NCI-H510A (cell line): ENCODE results near the gene BTN1A1.
"Not testable (repeated sequence)": the region's sequence is repeated elsewhere in the genome, so short reads cannot be mapped to it uniquely, and the experiment has no call there.

Experiments
- DNase-seq: peaks from one replicate; lab custom pipeline; 2025; lab: John Stamatoyannopoulos, UW

The BTN1A1 gene

GRCh38 chr6:26476896-26477295 lies 23.2 kb upstream of the BTN1A1 start:
- no peak for DNase-seq

- no peak for DNase-seq
Observed at GRCh38 chr6:26477426-26477825, 22.7 kb upstream of the BTN1A1 start.

GRCh38 chr6:26478100-26478984 lies 21.8 kb upstream of the BTN1A1 start:
- DNase-seq: no peak

- no peak for DNase-seq
Observed at GRCh38 chr6:26478985-26479278, 21.2 kb upstream of the BTN1A1 start.

GRCh38 chr6:26482338-26482737 lies 17.8 kb upstream of the BTN1A1 start:
- no peak for DNase-seq

- DNase-seq: no peak
Observed at GRCh38 chr6:26483727-26484126, 16.4 kb upstream of the BTN1A1 start.

- DNase-seq: no peak
Observed at GRCh38 chr6:26484161-26484560, 15.9 kb upstream of the BTN1A1 start.

GRCh38 chr6:26485112-26485780 lies 14.9 kb upstream of the BTN1A1 start:
- no peak for DNase-seq

GRCh38 chr6:26486358-26486757 lies 13.7 kb upstream of the BTN1A1 start:
- DNase-seq: no peak

- DNase-seq: no peak
Observed at GRCh38 chr6:26487466-26487865, 12.6 kb upstream of the BTN1A1 start.

GRCh38 chr6:26489996-26490964 lies 9.8 kb upstream of the BTN1A1 start:
- DNase-seq: no peak

- DNase-seq: no peak
Observed at GRCh38 chr6:26491604-26492003, 8.5 kb upstream of the BTN1A1 start.

- no peak for DNase-seq
Observed at GRCh38 chr6:26493258-26493657, 6.8 kb upstream of the BTN1A1 start.

GRCh38 chr6:26494117-26494516 lies 6.0 kb upstream of the BTN1A1 start:
- no peak for DNase-seq

- DNase-seq: no peak
Observed at GRCh38 chr6:26495281-26495680, 4.8 kb upstream of the BTN1A1 start.

GRCh38 chr6:26497610-26498009 lies 2.5 kb upstream of the BTN1A1 start:
- no peak for DNase-seq

- no peak for DNase-seq
Observed at GRCh38 chr6:26501482-26501986, 1.4 kb downstream of the BTN1A1 start.

- DNase-seq: peak; percentile 48
Observed at GRCh38 chr6:26502165-26502564, 2.1 kb downstream of the BTN1A1 start.

GRCh38 chr6:26502626-26503025 lies 2.5 kb downstream of the BTN1A1 start:
- DNase-seq: no peak

- no peak for DNase-seq
Observed at GRCh38 chr6:26507658-26508057, 7.6 kb downstream of the BTN1A1 start.

GRCh38 chr6:26511033-26511432 lies 10.9 kb downstream of the BTN1A1 start:
- DNase-seq: not testable (repeated sequence)

- no peak for DNase-seq
Observed at GRCh38 chr6:26514984-26515383, 14.9 kb downstream of the BTN1A1 start.
